Upper lobe of left lung (tissue), 6 donors: ENCODE data around the gene KHDC1L. TPM values are rescaled to one million over a fixed set of nuclear protein-coding genes. Genes with fewer than 3 reads are reported as not detected.
"Not testable (repeated sequence)": the region's sequence is repeated elsewhere in the genome, so short reads cannot be mapped to it uniquely, and the experiment has no call there.

Experiments used
- ATAC-seq, 2 donors: fragments of 200-7000 bp; cut with Tn5 transposase; one replicate each; pipeline ENCODE4 v1.9.1; 2022; ENCODE audit warnings: mild to moderate bottlenecking in 2 of 2, moderate library complexity in 2 of 2; ENCODE audit not compliant: low FRiP score in 2 of 2
- DNase-seq, 2 donors: peaks; one replicate each; pipeline ENCODE4 v3.0.0-alpha.2; 2019 to 2020
- H3K27ac ChIP-seq, 4 donors: fragments of 200-600 bp; sonication (generic); one replicate each; pipeline ENCODE4 v1.5.1; 2016 to 2019
- H3K27me3 ChIP-seq, 4 donors: fragments of 200-600 bp; sonication (generic); one replicate each; pipeline ENCODE4 v1.5.1; 2017 to 2019
- H3K36me3 ChIP-seq, 4 donors: fragments of 200-600 bp; sonication (generic); one replicate each; pipeline ENCODE4 v1.5.1; 2016 to 2019
- H3K4me1 ChIP-seq, 4 donors: fragments of 200-600 bp; sonication (generic); one replicate each; pipeline ENCODE4 v1.5.1; 2018 to 2019
- H3K4me3 ChIP-seq, 4 donors: fragments of 200-600 bp; sonication (generic); one replicate each; pipeline ENCODE4 v1.5.1; 2017 to 2019; ENCODE audit warnings: mild to moderate bottlenecking in 2 of 4, moderate library complexity in 1 of 4
- H3K9me3 ChIP-seq, 4 donors: fragments of 200-600 bp; sonication (generic); one replicate each; pipeline ENCODE4 v1.5.1; 2018 to 2019
- EP300 ChIP-seq, 4 donors: sonication (generic); formaldehyde crosslinking; IDR thresholded peaks; one replicate each; pipeline ENCODE4 v1.5.1; 2017; ENCODE audit warnings: antibody characterized with exemption in 4 of 4, control low read depth in 2 of 4
- POLR2A ChIP-seq, 4 donors: fragments of 450-650 bp; IDR thresholded peaks; one replicate each; pipeline ENCODE4 v1.5.1; 2016 to 2017; ENCODE audit warnings: antibody characterized with exemption in 4 of 4, mild to moderate bottlenecking in 2 of 4
- POLR2AphosphoS5 ChIP-seq, 2 donors: sonication (generic); formaldehyde crosslinking; IDR thresholded peaks; one replicate each; pipeline ENCODE4 v1.5.1; 2017; ENCODE audit warnings: antibody characterized with exemption in 2 of 2
- WGBS, 2 donors: methylation state at CpG; one replicate each; pipeline ENCODE4 v1.1.5; 2017 to 2018; 5-methylcytosine and 5-hydroxymethylcytosine counted together
- total RNA-seq, 6 donors: library from RNA; depleted of rRNA in 4 of 6; stranded (reverse); fragments of >200 nt in 4 of 6; gene quantifications; one replicate each; pipeline versions ENCODE4 v1.1.0 to v1.2.1, GENCODE V29; 2016 to 2021
- TF ChIP-seq, protein P1 (sequence below), 6 experiments: fragments of 450-650 bp in 4 of 6; fragments of 200-600 bp in 2 of 6; sonication (generic) in 2 of 6; IDR thresholded peaks; one replicate each; pipeline ENCODE4 v1.5.1; 2016 to 2019; ENCODE audit warnings: antibody characterized with exemption in 6 of 6
- donor health status: DM: no; HTN: no; CAD: no; lungs with moderate emphysema.
- donor health status: DM: no; HTN: yes; CAD: no; lungs with severe emphysema.

KHDC1L gene
- total RNA-seq, 6 donors from 2014 or later = not detected

DNA sequence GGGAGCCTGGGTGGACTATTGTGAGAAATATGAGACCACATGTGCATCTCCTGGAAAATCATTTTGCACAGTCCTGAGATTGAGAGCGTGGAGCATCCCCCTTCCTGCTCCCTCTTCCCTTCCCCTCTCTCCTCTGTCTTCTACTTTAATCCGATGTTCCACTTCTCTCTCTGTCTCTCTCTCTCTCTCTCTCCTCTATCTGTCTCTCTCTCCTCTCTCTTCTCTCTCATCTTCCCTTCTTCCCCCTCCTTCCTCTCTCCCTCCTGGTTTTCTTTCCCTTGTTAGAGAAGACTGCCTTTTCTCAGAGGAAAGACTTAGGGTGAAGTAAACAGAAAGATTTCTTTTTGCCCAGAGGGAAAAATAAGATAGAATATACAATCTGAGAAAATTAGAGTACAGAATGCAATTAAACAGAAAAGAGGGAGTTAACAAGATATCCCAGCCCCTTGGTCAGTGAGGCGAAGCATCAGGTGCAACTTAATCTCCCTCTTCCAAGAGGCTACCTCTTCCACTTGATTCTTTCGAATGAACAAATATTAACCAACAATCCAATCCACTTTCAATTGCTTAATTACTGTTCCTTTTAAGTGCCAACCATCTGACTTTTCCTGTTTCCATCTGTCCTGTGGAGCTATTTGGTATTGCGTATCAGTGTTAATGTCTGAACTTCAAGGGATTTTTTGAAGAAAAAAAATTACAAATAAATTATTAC, 23.1 kb upstream of the KHDC1L start:
- H3K9me3 ChIP-seq = no peaks in the 10 kb centered on the region
- H3K4me1 ChIP-seq = no peaks in the 10 kb centered on the region
- H3K27me3 ChIP-seq = no peaks in the 10 kb centered on the region
- no peaks in the 10 kb centered on the region for H3K36me3 ChIP-seq
- TF ChIP-seq POLR2A (IDR thresholded peaks at IDR 0.05) (no peak), EP300 (IDR thresholded peaks at IDR 0.05) (no peak)
- TF ChIP-seq, protein P1, sequence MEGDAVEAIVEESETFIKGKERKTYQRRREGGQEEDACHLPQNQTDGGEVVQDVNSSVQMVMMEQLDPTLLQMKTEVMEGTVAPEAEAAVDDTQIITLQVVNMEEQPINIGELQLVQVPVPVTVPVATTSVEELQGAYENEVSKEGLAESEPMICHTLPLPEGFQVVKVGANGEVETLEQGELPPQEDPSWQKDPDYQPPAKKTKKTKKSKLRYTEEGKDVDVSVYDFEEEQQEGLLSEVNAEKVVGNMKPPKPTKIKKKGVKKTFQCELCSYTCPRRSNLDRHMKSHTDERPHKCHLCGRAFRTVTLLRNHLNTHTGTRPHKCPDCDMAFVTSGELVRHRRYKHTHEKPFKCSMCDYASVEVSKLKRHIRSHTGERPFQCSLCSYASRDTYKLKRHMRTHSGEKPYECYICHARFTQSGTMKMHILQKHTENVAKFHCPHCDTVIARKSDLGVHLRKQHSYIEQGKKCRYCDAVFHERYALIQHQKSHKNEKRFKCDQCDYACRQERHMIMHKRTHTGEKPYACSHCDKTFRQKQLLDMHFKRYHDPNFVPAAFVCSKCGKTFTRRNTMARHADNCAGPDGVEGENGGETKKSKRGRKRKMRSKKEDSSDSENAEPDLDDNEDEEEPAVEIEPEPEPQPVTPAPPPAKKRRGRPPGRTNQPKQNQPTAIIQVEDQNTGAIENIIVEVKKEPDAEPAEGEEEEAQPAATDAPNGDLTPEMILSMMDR (IDR thresholded peaks at IDR 0.05) = no peak
- no peak for DNase-seq
- 59 to 66% methylated on average over 5 of the region's 5 CpGs for WGBS, 2 donors
- no peak overlapping the region for H3K4me3 ChIP-seq
- H3K27ac ChIP-seq = no peak overlapping the region
- ATAC-seq = no peak

DNA sequence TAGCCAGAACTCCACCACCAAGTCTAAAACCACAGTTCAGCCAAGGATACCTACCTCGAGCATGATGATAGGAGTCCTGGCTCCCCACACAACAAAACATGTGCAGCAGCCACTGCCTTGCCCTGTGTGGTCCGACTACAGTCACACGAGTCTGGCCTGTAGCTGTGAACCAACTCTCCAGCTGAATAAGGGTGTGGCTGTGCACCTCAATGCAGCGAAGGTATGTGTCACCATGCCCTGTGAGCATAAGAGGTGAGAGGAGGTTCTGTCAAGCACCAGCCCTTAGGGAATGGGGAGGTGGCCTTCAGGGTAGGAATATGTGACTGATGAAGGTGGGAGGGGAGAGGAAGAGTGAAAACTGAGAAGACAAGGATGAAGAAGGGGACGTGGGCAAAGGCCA, 16.7 kb upstream of the KHDC1L start:
- ATAC-seq (no peak), DNase-seq (no peak)
- H3K4me1 ChIP-seq = no peaks in the 10 kb centered on the region
- H3K36me3 ChIP-seq = no peaks in the 10 kb centered on the region
- H3K4me3 ChIP-seq = no peak overlapping the region
- no peak overlapping the region for H3K27ac ChIP-seq
- no peaks in the 10 kb centered on the region for H3K27me3 ChIP-seq
- TF ChIP-seq POLR2A (IDR thresholded peaks at IDR 0.05) = no peak
- TF ChIP-seq, protein P1 (IDR thresholded peaks at IDR 0.05) = no peak
- no peak for TF ChIP-seq EP300 (IDR thresholded peaks at IDR 0.05)
- no peak for TF ChIP-seq POLR2AphosphoS5 (IDR thresholded peaks at IDR 0.05)
- H3K9me3 ChIP-seq = no peaks in the 10 kb centered on the region
- 77 to 90% methylated on average over 4 to 5 of the region's 5 CpGs for WGBS, 2 donors

DNA sequence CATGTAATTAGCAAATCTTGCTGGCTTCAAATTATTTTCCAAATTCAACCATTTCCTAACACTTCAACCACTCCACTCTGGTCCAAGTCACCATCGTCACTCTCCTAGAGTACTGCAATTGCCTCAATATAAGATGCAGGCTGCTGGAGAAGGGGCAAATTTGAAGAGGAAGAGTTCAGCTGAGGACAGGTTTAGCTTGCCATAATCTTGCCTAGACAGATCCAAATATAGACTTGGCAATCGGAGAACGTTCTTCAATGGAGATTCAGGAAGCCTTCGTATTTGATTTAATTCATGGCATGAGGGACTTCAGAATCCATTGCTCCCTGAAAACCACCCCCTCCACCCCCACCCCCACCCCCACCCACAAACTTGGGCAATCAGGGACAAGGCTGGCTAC, 15.4 kb upstream of the KHDC1L start:
- 72% methylated on average over 4 of the region's 4 CpGs for WGBS, 2 donors
- no peak overlapping the region for H3K4me3 ChIP-seq
- H3K27ac ChIP-seq = no peak overlapping the region
- H3K27me3 ChIP-seq = no peaks in the 10 kb centered on the region
- TF ChIP-seq, protein P1 (IDR thresholded peaks at IDR 0.05) = no peak
- no peak for TF ChIP-seq EP300 (IDR thresholded peaks at IDR 0.05)
- TF ChIP-seq POLR2A (IDR thresholded peaks at IDR 0.05) = no peak
- TF ChIP-seq POLR2AphosphoS5 (IDR thresholded peaks at IDR 0.05) = no peak
- H3K4me1 ChIP-seq = no peaks in the 10 kb centered on the region
- H3K9me3 ChIP-seq = no peaks in the 10 kb centered on the region
- no peaks in the 10 kb centered on the region for H3K36me3 ChIP-seq
- ATAC-seq (no peak), DNase-seq (no peak)

DNA sequence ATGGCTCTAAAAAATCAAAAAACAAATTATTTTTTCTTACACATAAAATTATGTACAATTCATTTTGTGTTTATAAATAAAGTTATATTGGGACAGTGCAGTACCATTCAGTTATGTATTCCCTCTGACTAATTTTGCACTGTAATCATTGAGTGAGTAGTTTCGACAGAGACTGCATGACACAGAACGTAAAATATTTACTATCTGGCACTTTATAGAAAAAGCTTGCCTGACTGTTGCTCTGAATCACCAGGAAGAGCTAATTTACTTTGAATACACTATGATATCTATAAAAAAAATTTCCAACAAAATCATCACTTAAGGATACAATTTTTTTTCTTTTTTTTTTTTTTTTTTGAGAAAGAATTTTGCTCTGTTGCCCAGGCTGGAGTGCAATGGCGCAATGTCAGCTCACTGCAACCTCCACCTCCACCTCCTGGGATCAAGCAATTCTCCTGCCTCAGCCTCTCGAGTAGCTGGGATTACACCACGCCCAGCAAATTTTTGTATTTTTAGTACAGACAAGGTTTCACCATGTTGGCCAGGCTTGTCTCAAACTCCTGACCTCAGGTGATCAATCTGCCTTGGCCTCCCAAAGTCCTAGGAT, 11.0 kb upstream of the KHDC1L start:
- Histone ChIP-seq H3K4me1 (no peaks in the 10 kb centered on the region), H3K27ac (no peak overlapping the region), H3K27me3 (no peaks in the 10 kb centered on the region), H3K36me3 (no peaks in the 10 kb centered on the region), H3K9me3 (no peaks in the 10 kb centered on the region), H3K4me3 (no peak overlapping the region)
- DNase-seq (no peak), ATAC-seq (no peak)
- TF ChIP-seq POLR2A (IDR thresholded peaks at IDR 0.05) (no peak), EP300 (IDR thresholded peaks at IDR 0.05) (no peak), POLR2AphosphoS5 (IDR thresholded peaks at IDR 0.05) (no peak)
- TF ChIP-seq, protein P1 (IDR thresholded peaks at IDR 0.05) = no peak
- WGBS, 2 donors = 92 to 94% methylated on average over 5 of the region's 5 CpGs

DNA sequence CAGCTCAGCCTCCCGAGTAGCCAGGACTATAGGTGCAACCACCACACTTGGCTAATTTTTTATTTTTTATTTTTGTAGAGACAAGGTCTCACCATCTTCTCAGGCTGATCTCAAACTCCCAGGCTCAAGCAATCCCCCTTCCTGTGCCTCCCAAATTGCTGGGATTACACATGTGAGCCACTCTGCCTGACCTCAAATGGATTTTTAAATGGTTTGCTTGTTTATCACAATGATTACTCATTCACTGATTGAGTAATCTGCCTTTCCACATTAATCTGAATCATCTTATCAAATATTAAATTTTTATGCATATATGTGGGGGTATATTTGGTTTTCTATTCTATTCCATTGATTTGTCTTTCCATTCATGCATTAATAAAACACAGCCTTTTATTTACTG, 9.4 kb upstream of the KHDC1L start:
- WGBS, 2 donors = 77 to 86% methylated on average over 1 of the region's 1 CpG
- Histone ChIP-seq H3K27me3 (no peaks in the 10 kb centered on the region), H3K36me3 (no peaks in the 10 kb centered on the region), H3K4me1 (no peaks in the 10 kb centered on the region), H3K27ac (no peak overlapping the region), H3K9me3 (no peaks in the 10 kb centered on the region), H3K4me3 (no peak overlapping the region)
- ATAC-seq (no peak), DNase-seq (no peak)
- TF ChIP-seq POLR2A (IDR thresholded peaks at IDR 0.05) (no peak), POLR2AphosphoS5 (IDR thresholded peaks at IDR 0.05) (no peak), EP300 (IDR thresholded peaks at IDR 0.05) (no peak)
- TF ChIP-seq, protein P1 (IDR thresholded peaks at IDR 0.05) = no peak

DNA sequence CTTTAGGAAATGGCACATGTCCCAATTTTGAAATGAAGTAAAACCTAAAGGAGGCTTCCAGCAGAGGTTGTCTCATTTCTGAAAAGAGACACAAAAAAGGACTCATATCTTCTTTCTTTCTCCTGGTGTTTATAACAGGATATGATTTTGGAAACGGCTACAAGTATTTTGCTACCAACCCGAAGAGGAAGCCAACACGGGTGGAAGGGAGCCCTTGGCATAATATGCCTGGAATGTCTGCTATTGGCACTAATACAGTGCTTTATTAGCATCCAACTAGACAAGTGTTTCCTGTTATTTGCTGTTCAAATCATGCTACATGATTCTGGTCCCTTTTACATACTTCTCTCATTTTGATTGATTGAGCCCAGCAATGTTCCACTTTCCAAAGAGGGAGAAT, 8.7 kb upstream of the KHDC1L start:
- 25 to 33% methylated on average over 3 of the region's 3 CpGs for WGBS, 2 donors
- not testable (repeated sequence) for H3K4me3 ChIP-seq, H3K9me3 ChIP-seq, H3K27me3 ChIP-seq, H3K27ac ChIP-seq, DNase-seq, H3K4me1 ChIP-seq, H3K36me3 ChIP-seq, ATAC-seq
